HG03575 (cell line): ENCODE data around the gene TEX22.

Source experiments
- ATAC-seq: cut with Tn5 transposase; IDR thresholded peaks from one replicate; pipeline ENCODE4 v1.9.1; 2021; ENCODE audit not compliant: unreplicated experiment, insufficient number of reproducible peaks, low FRiP score; ENCODE audit errors: extremely low read depth

Gene TEX22

DNA sequence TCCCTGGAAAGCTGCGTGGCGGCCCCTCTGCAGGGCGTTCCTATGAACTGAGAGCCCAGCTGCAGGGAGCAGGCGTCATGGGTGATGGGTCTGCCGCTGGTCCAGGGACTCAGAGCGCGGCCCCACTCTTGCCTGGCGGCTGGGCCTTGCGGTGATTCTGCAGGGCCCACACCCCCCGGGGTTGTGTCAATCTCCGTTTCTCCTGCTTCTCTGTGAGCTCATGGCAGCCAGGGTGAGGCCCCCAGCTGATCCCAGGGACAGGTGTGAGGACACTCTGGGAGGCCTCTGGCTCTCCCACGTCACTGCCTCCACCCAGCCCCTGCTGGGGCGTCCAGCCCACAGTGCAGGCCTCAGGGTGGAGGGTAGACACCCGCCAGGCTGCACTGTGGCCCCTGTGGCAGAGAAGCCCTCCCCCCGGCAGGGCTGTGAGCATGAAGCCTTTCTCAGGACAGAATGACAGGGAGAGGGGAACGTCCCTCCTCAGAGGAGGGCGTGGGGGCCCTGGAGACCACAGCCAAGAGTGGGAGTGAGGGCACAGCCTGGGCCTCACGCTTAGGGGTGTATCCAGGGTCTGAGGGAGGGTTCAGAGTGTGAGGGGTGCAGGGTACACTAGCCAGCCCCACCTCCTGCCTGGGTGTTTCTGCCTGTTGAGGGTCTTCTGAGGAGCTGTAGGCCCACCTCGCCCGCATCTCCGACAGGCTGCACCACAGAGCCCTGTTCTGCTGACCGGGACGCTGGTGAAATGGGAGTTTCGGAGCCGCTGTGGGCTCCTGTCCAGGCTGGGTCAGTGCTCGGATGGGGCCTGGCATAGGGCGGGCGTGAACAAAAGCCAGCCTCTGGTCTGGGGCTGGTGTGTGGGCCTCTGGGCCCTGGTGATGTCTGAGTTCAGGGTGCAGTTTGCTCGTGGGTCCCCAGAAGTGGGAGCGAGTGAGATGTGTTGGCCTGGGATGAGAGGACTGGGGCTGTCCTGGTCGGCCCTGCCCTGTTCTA is 49.6 kb downstream of the TEX22 start:
- no peak for ATAC-seq

DNA sequence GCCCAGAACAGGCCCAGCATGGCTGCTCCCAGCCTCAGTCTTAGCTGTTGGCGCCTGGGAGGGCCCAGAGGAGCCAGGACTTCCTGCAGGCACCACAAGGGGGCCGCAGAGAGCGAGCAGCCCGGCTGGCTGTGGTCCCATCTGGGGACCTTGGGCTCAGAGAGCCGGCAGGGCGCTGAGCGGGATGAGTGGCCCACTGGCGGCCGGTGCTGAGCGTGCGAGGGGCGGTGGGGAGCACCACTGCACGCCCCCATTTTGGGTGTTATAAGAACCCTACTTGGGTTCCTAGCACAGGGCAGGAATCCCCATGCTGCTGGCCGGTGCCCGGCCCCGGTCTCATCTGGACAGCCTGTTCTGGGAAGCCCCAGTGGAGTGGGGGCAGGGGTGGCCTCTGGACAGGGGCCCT is 50.4 kb downstream of the TEX22 start:
- ATAC-seq, result no peak

DNA sequence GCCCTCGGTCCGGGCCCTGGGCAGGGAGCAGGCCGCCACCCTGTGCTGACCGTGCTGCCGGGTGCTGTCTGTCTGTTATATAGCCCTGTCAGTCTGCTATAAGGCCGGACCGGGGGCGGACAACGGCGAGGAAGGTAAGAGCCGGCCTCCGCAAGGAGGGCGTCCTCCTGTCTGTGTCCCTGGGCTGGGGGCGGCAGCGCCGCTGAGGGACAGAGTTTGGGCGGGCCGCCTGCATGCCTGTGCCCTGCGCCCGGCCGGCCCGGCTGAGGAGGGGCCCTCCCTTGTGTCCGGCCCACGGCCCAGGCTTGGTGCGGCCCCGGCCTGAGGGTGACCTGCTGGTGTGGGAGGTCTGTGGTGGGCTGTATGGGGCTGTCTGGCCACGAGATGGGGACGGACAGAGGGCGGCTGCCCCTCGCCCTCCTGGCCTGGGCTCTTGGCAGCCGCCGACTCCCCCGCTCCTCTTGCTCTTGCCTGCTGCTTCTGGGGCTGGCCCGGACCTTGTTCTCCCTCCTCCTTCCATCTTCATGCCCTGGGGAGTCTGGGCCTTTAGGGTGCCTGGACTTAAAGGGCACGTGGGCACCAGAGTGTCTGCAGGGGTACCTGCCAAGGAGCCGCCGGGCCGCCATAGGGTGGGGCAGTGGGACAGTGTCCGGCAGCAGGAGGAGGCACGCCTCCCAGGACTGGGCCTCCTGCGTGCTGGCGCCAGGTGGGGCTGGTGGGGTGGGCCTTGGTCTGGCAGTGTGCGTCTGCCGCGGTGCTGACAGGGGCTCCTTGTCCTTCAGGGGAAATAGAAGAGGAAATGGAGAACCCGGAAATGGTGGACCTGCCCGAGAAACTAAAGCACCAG is 51.2 kb downstream of the TEX22 start:
- ATAC-seq, result no peak

DNA sequence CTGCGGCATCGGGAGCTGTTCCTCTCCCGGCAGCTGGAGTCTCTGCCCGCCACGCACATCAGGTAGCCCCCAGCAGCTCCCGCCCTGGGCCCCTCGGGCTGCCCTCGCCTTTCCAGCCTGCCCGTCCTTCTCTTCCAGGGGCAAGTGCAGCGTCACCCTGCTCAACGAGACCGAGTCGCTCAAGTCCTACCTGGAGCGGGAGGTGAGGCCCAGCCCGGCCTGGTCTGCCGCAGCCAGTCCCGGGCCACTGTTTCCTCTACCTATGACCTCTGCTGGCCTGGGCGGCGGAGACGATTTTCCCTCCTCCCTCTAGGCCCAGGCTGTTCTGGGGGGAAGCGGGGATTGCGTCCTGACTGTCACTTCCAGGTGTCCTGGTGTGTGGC is 51.8 kb downstream of the TEX22 start:
- ATAC-seq, result no peak

DNA sequence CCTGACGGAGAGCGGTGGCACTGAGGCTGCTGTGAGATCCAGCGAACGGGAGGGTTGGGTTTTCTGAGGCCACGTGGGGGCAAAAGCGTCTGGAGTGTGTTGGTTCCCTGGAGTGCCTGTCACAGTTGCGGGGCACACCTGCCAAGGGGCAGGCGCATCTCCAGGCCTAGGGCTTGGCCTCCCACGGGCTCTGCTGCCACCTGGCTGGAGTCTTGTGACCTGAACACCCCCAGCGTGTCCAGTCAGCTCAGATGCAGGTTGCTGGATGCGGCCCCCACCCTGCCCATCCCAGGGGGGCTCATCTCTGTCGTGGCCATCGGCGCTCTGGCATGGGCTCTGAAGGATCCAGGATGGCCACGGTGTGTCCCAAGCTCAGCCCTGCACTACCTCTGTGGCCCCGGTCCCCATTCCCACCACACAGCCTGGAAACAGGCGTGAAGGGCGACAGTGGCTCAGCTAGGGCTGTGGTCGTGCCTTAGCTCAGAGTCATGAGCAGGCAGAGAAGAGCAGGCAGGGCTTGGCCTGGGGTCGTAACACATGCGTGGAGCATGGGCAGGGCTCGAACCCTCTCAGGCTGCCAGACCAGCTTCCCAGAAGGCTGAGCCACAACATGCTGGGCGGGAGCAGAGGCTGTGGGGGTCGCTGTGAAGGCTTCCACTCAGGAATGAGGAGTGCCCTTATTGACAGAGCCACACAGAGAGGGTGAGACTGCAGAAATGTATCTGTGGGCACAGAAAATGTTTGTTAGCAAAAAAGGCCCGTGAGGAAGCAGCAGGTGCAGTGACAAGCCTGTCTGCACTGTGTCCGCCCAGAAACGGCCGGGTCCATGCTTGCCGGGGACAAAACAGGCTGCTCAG is 52.8 kb downstream of the TEX22 start:
- ATAC-seq, result no peak

DNA sequence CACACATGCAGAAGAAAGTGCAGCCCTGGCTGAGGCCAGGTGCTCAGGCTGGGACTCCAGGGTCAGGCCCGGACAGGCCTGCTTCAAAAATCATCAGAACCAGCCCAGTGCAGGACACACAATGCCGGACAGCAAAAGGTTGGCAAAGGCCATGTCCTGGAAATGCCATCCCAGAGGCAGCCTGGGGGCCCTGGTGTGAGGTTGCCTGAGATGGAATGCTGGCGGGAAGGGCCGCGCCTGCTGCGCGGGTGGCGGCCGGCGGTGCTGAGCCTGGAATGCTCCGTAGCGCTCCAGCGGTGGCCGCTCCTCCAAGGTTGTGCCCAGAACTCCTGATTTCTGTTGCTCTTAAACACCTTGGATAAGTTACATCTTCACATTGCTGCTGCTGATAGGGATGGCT is 54.6 kb downstream of the TEX22 start:
- no peak for ATAC-seq

DNA sequence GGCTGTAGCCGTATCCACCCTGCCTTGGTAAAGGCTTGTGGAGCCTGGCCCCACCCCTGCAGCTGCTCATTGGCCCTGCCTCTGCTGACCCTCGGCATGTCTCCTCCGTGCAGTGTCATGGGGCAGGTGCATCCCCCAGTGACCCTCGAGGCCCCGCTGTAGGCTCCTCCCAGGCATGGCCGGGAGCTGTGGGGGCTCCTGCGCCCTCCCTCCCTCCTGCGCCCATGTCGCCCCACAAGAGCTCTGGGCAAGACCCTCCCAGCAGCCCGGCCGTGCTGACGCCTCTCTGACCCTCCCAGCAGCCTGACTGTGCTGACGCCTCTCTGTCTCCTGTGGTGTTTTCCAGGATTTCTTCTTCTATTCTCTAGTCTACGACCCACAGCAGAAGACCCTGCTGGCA is 55.5 kb downstream of the TEX22 start:
- ATAC-seq, result no peak

DNA sequence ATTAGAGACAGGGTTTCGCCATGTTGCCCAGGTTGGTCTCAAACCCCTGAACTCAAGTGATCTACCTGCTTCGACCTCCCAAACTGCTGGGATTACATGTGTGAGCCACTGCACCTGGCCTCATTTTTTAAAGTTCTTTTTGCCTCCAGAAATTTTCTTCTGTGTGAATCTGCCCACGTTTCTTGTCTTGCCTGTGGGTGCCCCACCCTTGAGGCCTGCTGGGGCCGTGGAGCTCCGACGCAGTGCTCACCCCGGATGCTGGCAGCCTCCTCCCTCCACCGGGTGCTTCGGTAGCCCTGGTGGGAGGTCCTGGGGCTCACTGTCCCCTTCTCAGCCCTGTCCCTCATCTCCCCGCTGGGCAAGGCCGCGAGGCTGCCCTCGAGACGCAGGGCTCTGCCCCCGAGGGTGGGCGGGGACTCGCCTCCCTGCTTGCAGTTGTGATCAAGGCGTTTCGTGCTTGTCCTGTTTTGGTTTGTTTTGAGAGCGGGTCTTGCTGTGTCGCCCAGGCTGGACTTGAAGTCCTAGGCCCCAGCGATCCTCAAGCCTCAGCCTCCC is 56.8 kb downstream of the TEX22 start:
- no peak for ATAC-seq

DNA sequence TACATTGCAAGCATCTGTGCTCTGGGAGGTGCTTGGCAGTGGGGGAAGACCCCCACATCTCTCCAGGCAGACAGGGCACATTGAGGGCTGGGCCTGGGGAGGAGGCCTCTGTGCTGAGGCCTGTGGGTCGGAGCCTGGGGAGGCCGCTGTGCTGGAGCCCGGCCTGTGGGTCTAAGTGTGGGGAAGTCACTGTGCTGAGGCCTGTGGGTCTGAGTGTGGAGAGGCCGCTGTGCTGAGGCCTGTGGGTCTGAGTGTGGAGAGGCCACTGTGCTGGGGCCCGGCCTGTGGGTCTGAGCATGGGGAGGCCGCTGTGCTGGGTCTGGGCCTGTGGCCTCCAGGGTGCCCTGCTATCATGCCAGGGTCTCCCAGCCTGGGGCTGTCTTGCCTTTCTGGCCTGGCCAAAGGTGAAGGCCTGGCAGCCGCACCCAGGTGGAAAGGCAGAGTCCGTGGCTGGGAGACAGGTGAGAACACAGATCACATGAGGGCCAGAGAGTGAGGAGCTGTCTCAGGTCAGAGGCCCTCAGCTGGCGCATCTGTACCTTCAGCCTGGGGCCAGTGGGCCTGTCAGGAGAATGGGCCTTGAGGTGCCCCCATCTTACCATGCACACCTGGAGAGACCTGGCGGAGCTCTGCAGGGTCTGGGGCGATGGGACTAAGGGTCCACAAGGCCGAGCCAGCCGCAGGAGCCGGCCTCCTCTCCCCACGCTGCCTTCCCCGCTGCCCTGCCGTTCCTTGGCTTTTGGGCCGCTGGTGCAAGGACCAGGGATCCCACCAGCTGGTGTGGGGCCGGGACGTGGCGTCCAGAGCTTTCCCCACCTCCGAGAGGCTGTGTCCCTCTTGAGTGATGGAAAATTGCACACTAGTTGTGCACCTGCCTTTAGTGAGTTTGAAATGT is 57.7 kb downstream of the TEX22 start:
- no peak for ATAC-seq

DNA sequence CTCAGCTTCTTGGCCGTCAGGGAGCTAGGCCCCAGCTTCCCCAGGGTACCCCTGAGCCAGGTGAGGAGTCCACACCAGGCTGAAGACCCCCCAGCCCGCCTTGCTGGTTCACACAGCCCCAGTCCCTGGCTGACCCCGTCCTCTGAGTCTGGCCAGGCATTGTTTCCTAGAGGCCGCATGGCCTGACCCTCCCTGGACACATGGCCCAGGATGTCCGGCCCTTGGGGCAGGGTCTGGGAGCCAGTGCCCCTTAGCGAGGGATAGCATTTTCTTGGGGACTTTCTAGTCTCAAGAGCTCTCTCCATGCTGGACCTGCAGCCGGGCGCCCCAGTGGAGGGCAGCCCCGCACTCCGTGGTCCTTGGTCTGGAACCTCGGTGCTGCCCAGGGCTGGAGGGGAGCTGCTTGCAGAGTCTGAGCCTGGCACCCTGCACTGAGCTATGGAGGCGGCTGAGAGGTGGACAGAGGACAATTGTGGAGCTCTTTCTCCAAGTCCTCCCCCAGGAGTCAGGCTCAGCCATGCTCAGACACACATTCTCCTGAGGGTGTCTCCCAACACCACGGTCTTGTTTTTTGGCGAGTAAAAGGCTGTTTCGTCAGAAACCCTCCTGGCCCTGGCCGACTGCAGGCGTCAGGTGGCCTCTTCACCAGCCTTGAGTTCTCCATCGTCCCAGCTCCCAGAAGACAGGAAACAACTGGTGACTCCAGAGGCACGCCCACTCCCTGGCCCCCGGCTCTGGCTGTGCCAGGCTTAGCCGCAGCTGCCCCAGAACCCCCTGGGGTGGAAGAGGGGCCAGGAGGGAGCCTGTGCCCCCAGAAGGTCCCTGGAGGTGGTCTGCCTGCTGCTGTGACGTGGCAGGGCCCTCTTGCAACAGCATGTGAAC is 58.6 kb downstream of the TEX22 start:
- ATAC-seq, result no peak

DNA sequence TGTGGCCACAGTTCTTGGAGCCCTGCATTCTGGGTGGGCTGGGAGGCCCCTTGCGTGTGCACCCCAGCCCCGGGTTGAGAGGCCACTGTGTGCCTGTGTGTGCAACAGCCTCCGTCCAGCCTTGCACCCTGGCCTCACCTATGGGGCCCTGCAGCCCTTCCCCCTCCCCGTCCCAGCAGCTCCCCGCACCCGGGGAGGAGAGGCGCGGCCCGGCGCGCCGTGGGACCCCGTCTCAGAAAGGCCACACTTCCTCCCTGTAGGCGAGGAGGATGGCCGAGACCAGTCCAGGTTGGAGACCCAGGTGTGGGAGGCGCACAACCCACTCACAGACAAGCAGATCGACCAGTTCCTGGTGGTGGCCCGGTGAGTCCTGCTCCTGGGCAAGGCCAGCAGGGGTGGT is 59.7 kb downstream of the TEX22 start:
- no peak for ATAC-seq

DNA sequence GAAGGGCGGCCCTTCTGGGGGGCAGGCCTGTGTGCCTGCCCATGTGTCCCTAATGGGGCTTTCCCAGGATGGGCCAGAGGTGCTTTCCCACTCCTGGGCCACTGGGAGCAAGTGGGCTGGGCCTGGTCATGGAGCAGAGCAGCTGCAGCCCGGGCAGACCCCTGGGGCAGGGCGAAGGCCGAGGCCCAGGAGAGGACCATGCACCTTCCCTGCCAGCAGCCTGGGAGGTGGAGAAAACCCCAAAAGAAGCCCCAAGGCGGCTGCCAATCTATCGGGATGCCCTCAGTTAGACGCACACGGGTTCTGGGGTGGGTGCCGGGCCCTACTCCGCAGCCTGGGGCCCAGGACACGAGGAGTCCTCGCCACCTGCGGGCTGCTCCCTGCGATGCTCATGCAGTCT is 60.2 kb downstream of the TEX22 start:
- no peak for ATAC-seq

DNA sequence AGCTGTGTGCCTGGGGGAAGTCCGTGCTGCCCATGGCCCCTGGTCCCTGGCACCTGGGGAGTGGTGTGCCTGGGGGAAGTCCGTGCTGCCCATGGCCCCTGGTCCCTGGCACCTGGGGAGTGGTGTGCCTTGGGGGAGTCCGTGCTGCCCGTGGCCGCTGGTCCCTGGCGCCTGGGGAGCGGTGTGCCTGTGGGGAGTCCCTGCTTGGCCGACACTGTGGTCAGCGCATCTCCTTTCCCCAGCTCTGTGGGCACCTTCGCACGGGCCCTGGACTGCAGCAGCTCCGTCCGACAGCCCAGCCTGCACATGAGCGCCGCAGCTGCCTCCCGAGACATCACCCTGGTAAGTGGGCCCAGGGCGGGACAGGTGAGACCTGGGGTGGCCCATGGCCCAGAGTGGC is 61.8 kb downstream of the TEX22 start:
- ATAC-seq, result no peak

DNA sequence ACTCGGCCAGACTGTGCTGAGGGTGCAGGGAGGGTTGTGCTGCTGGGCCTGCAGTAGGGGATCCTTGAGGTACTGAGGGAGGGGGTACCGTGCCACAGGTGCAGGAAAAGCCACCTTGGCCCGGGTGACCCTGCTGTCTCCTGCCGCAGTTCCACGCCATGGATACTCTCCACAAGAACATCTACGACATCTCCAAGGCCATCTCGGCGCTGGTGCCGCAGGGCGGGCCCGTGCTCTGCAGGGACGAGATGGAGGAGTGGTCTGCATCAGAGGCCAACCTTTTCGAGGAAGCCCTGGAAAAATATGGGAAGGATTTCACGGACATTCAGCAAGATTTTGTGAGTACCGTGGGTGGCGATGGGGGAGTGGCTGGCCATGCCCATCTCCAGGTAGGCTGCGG is 62.3 kb downstream of the TEX22 start:
- ATAC-seq, result no peak

DNA sequence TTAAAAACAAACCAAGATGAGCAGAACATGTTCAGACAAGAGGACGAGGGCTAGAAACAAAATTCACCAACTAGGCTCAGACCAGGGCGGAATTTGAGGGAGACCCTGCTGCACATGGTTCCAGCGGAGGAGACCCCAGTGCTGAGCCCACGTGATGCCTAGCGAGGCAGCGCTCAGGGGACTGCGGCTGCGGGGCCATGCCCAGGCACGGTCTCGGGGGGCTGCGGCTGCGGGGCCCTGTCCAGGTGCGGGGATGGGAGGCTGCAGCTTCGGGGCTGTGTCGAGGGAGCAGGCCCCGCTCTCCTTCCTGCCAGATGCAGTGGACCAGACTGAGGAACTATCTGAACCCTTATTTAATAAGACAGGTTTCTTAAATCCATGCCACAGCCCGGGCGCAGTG is 63.6 kb downstream of the TEX22 start:
- no peak for ATAC-seq
